ENCODE measurements around the gene FHIT. TPM values are rescaled to one million over a fixed set of nuclear protein-coding genes. Genes with fewer than 3 reads are reported as not detected.
"Not testable (repeated sequence)": the region's sequence is repeated elsewhere in the genome, so short reads cannot be mapped to it uniquely, and the experiment has no call there.

Gene FHIT
- total and polyA plus RNA-seq, 8 donors, result 1.8 to 10.6 (median 7.1) TPM

DNA sequence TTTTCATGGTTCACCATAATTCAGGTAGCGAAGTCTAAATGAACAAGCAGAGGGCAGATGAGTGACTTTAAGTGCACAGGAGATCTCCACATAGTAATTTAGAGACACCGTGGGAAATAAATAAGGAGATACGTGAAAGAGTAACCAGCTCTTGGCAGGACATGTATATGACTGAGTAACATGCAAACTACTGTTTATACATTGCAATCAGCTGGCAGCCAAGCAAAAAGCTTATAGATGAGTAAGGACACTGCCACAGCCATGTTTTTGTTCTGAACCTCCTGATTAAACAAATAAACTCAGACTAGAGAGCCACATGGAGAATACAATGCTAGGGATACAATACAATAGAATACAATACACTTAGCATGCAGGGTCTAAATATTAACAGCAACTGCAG lies 252.4 kb downstream of the FHIT start:
- H3K27me3 ChIP-seq, result no peaks in the 10 kb centered on the region
- no peaks in the 10 kb centered on the region for H3K4me1 ChIP-seq
- no peak overlapping the region for H3K4me3 ChIP-seq
- no peaks in the 10 kb centered on the region for H3K36me3 ChIP-seq
- H3K27ac ChIP-seq, result no peak overlapping the region
- intact Hi-C loops (cut with DNase I; ENCODE audit: low total_unique reads), result no loop called here
- H3K9me3 ChIP-seq, result no peaks in the 10 kb centered on the region
- WGBS, 5 donors, result 72 to 84% (median 82%) methylated on average over 3 of the region's 3 CpGs
- no peak for DNase-seq
- TF ChIP-seq, protein P1, sequence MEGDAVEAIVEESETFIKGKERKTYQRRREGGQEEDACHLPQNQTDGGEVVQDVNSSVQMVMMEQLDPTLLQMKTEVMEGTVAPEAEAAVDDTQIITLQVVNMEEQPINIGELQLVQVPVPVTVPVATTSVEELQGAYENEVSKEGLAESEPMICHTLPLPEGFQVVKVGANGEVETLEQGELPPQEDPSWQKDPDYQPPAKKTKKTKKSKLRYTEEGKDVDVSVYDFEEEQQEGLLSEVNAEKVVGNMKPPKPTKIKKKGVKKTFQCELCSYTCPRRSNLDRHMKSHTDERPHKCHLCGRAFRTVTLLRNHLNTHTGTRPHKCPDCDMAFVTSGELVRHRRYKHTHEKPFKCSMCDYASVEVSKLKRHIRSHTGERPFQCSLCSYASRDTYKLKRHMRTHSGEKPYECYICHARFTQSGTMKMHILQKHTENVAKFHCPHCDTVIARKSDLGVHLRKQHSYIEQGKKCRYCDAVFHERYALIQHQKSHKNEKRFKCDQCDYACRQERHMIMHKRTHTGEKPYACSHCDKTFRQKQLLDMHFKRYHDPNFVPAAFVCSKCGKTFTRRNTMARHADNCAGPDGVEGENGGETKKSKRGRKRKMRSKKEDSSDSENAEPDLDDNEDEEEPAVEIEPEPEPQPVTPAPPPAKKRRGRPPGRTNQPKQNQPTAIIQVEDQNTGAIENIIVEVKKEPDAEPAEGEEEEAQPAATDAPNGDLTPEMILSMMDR (IDR thresholded peaks at IDR 0.05), result no peak
- no peak for TF ChIP-seq POLR2A (IDR thresholded peaks at IDR 0.05)
- TF ChIP-seq POLR2AphosphoS5 (IDR thresholded peaks at IDR 0.05), result no peak
- TF ChIP-seq EP300 (IDR thresholded peaks at IDR 0.05), result no peak

DNA sequence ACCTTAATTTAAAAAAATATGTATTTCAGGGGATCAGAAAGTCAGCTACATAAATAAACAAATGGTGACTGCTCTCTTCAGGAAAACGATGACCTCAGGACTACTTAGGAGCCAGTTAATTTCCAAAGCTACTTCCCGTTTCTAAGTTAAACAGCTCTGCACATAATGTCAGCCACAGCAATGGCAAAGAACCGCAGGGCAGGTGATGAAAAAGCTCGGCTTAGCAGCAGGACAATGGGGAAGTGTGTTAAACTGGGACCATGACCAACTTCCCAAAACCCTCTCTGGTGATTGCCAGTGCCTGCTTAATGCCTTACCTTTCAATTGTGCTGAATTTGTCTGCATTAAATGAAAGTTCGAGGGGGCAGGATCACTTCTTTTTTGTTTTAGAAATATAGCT lies 258.9 kb downstream of the FHIT start:
- DNase-seq, result peak in 1 of 2 donors; percentile 39
- WGBS, 5 donors, result 49 to 61% (median 55%) methylated on average over 5 of the region's 5 CpGs
- Histone ChIP-seq H3K27me3 (no peaks in the 10 kb centered on the region), H3K4me3 (no peak overlapping the region), H3K27ac (no peak overlapping the region), H3K4me1 (no peaks in the 10 kb centered on the region), H3K36me3 (no peaks in the 10 kb centered on the region), H3K9me3 (no peaks in the 10 kb centered on the region)
- intact Hi-C loops (cut with DNase I; ENCODE audit: low total_unique reads), result no loop called here
- no peak for TF ChIP-seq EP300 (IDR thresholded peaks at IDR 0.05)
- no peak for TF ChIP-seq POLR2AphosphoS5 (IDR thresholded peaks at IDR 0.05)
- no peak for TF ChIP-seq POLR2A (IDR thresholded peaks at IDR 0.05)
- TF ChIP-seq, protein P1 (IDR thresholded peaks at IDR 0.05), result no peak

DNA sequence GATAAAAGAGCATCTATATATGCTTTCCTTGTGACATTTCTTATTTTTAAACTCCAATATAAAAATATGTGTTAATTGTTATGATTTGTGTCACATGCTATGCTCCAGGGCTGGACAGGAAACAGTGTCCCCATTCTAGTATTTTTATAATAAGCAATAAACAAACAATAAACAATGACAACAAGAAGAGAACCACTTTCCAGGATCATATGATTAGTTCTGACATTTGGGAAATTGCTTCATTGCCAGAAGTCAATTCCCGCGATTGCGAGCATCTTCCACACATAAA lies 260.9 kb downstream of the FHIT start:
- TF ChIP-seq, protein P1 (IDR thresholded peaks at IDR 0.05), result no peak
- TF ChIP-seq POLR2AphosphoS5 (IDR thresholded peaks at IDR 0.05), result no peak
- TF ChIP-seq EP300 (IDR thresholded peaks at IDR 0.05), result no peak
- no peak for TF ChIP-seq POLR2A (IDR thresholded peaks at IDR 0.05)
- no peaks in the 10 kb centered on the region for H3K4me1 ChIP-seq
- no peak overlapping the region for H3K27ac ChIP-seq
- H3K27me3 ChIP-seq, result no peaks in the 10 kb centered on the region
- no peak overlapping the region for H3K4me3 ChIP-seq
- intact Hi-C loops (cut with DNase I; ENCODE audit: low total_unique reads), result no loop called here
- DNase-seq, result no peak
- WGBS, 5 donors, result 90 to 96% (median 94%) methylated on average over 3 of the region's 3 CpGs
- H3K36me3 ChIP-seq, result no peaks in the 10 kb centered on the region
- H3K9me3 ChIP-seq, result peaks cover 0 to 3% (median 0%) of the 10 kb centered on the region in 4 donors

DNA sequence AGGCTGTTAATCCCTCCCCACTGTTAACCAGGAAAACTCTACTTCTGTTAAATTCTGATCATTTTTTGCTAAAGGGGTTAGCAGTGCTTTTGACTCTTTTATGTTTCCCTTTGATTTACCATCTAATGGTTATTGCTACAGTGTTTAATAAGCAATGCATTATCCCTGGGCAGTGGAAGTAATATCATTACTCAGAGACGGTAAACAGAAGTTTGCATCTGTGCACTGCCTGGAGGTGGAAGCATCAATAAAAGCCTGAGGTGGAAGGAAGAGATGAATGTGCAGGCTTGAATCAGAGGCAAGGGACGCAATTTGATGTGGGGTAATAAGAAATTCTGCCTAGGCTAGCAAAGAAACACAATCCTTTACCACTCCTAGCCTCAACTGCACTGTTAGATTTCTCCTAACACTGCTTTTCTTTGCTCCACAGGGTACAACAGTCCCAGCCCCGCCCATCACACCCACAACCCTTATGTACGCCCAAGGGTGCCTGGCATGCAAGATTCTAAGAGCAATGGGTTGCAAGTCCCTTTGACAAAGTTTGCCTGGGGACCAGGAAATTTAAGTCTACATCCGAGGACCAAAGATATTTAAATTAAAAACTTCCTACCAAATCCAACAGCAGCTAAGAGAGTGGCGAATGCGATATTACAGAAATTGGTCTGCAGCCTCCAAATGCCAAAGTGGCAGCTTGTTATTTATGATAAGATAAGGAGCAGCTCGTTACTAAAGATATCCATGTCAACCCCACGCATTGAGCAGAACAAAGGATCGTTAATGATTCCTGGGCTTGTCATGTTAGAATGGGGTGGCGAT lies 261.4 kb downstream of the FHIT start:
- no peak for TF ChIP-seq POLR2A (IDR thresholded peaks at IDR 0.05)
- TF ChIP-seq POLR2AphosphoS5 (IDR thresholded peaks at IDR 0.05), result no peak
- TF ChIP-seq, protein P1 (IDR thresholded peaks at IDR 0.05), result no peak
- TF ChIP-seq EP300 (IDR thresholded peaks at IDR 0.05), result no peak
- Histone ChIP-seq H3K36me3 (no peaks in the 10 kb centered on the region), H3K27me3 (no peaks in the 10 kb centered on the region), H3K4me3 (no peak overlapping the region), H3K9me3 (peaks cover 0 to 8% (median 0%) of the 10 kb centered on the region in 4 donors), H3K4me1 (no peaks in the 10 kb centered on the region), H3K27ac (no peak overlapping the region)
- peak in 1 of 2 donors; percentile 15 for DNase-seq
- intact Hi-C loops (cut with DNase I; ENCODE audit: low total_unique reads), result no loop called here
- WGBS, 5 donors, result 41 to 56% (median 53%) methylated on average over 11 of the region's 11 CpGs

DNA sequence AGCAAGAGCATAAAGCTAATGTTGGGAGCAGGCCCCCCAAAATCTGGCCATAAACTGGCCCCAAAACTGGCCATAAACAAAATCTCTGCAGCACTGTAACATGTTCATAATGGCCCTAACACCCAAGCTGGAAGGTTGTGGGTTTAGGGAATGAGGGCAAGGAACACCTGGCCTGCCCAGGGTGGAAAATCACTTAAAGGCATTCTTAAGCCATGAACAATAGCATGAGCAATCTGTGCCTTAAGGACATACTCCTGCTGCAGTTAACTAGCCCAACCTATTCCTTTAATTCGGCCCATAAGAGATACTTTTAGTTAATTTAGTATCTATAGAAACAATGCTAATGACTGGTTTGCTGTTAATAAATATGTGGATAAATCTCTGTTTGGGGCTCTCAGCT lies 264.1 kb downstream of the FHIT start:
- 87 to 100% (median 96%) methylated on average over 1 of the region's 1 CpG for WGBS, 5 donors
- peaks cover 0 to 19% (median 0%) of the 10 kb centered on the region in 4 donors for H3K9me3 ChIP-seq
- DNase-seq; H3K27ac ChIP-seq; intact Hi-C loops (cut with DNase I; ENCODE audit: low total_unique reads); H3K4me3 ChIP-seq; H3K27me3 ChIP-seq; H3K4me1 ChIP-seq; H3K36me3 ChIP-seq: not testable (repeated sequence)
